IMR-90 (cell line): ENCODE results near the gene OVCA2. TPM values are rescaled to one million over a fixed set of nuclear protein-coding genes. Genes with fewer than 3 reads are reported as not detected.

Source experiments
- ATAC-seq: fragments of 200-7000 bp; cut with Tn5 transposase; 2 replicates; pipeline ENCODE4 v1.9.1; 2020; ENCODE audit warnings: low read depth, mild to moderate bottlenecking, moderate library complexity
- BruUV-seq: library from RNA; stranded (reverse); fragments of 400-500 nt; replicated peaks from 2 replicates; lab custom pipeline; 2021; lab: Mats Ljungman, UMichigan
- CTCF ChIA-PET: fragments of 300-600 bp; formaldehyde crosslinking; extraction: SDS; loops from one replicate; lab custom pipeline; 2021; ENCODE audit warnings: antibody characterized with exemption; lab: Yijun Ruan, JAX
- POLR2A ChIA-PET: fragments of 300-600 bp; sonication (Branson Sonifier 250); formaldehyde crosslinking; loops from one replicate; lab custom pipeline; 2022; ENCODE audit warnings: antibody characterized with exemption; ENCODE audit not compliant: unreplicated experiment; lab: Charles Lee
- DNase-seq: peaks from one replicate; pipeline ENCODE4 v3.0.0; 2013
- H2AFZ ChIP-seq: replicated peaks from 2 replicates; pipeline ENCODE3; 2013; ENCODE audit warnings: low read length, mild to moderate bottlenecking; ENCODE audit not compliant: poor library complexity
- H2AK5ac ChIP-seq: 2 replicates; pipeline ENCODE4 v1.6.1; 2013; ENCODE audit warnings: low read depth, low read length, inconsistent platforms
- H2AK9ac ChIP-seq: replicated peaks from 2 replicates; pipeline ENCODE3; 2013; ENCODE audit warnings: mild to moderate bottlenecking, low read depth, low read length, moderate library complexity; ENCODE audit not compliant: poor library complexity
- H2BK120ac ChIP-seq: 2 replicates; pipeline ENCODE4 v1.6.1; 2013; ENCODE audit warnings: low read depth, low read length, inconsistent platforms
- H2BK15ac ChIP-seq: 3 replicates; pipeline ENCODE4 v1.6.1; 2013; ENCODE audit warnings: low read depth, low read length, inconsistent platforms
- H2BK20ac ChIP-seq: 2 replicates; pipeline ENCODE4 v1.6.1; 2013; ENCODE audit warnings: low read depth, mild to moderate bottlenecking, inconsistent platforms, low read length, moderate library complexity
- H2BK5ac ChIP-seq: 2 replicates; pipeline ENCODE4 v1.6.1; 2013; ENCODE audit warnings: mild to moderate bottlenecking, low read depth, low read length, inconsistent platforms; ENCODE audit not compliant: poor library complexity, severe bottlenecking
- H3K14ac ChIP-seq: replicated peaks from 2 replicates; pipeline ENCODE4 v1.6.1; 2013; ENCODE audit warnings: low read depth, low read length, inconsistent platforms
- H3K18ac ChIP-seq: 2 replicates; pipeline ENCODE4 v1.6.1; 2013; ENCODE audit warnings: low read depth, low read length, control low read depth
- H3K23ac ChIP-seq: 2 replicates; pipeline ENCODE4 v1.6.1; 2013; ENCODE audit warnings: low read depth, low read length, inconsistent platforms
- H3K27ac ChIP-seq: 2 replicates; pipeline ENCODE4 v1.5.1; 2013; ENCODE audit warnings: mild to moderate bottlenecking, control low read depth, low read length; ENCODE audit not compliant: insufficient read depth
- H3K27me3 ChIP-seq: 2 replicates; pipeline ENCODE4 v1.6.1; 2013; ENCODE audit warnings: low read length; ENCODE audit not compliant: control insufficient read depth, insufficient read depth
- H3K36me3 ChIP-seq: 2 replicates; pipeline ENCODE4 v1.6.1; 2013; ENCODE audit warnings: low read length, mixed read lengths; ENCODE audit not compliant: control insufficient read depth, insufficient read depth
- H3K4ac ChIP-seq: 2 replicates; pipeline ENCODE4 v1.6.1; 2013; ENCODE audit warnings: low read depth, low read length, inconsistent platforms
- H3K4me1 ChIP-seq: 2 replicates; pipeline ENCODE4 v1.6.1; 2013; ENCODE audit warnings: low read length, mixed read lengths; ENCODE audit not compliant: control insufficient read depth, insufficient read depth
- H3K4me2 ChIP-seq: 2 replicates; pipeline ENCODE4 v1.6.1; 2013; ENCODE audit warnings: low read depth, mild to moderate bottlenecking, control low read depth, low read length, moderate library complexity
- H3K4me3 ChIP-seq: 2 replicates; pipeline ENCODE4 v1.5.1; 2013; ENCODE audit warnings: low read depth, mild to moderate bottlenecking, control low read depth, low read length, moderate library complexity; ENCODE audit not compliant: insufficient read depth
- H3K56ac ChIP-seq: 2 replicates; pipeline ENCODE4 v1.6.1; 2013; ENCODE audit warnings: low read length, inconsistent platforms; ENCODE audit not compliant: insufficient read depth; ENCODE audit errors: extremely low read depth
- H3K79me1 ChIP-seq, 2 experiments: 2 replicates each; pipeline ENCODE4 v1.6.1; 2013; ENCODE audit warnings: low read length in 2 of 2, inconsistent platforms in 1 of 2, low read depth in 1 of 2
- H3K9ac ChIP-seq: 2 replicates; pipeline ENCODE4 v1.6.1; 2013; ENCODE audit warnings: low read depth, low read length, control low read depth
- H3K9me1 ChIP-seq: 2 replicates; pipeline ENCODE4 v1.6.1; 2013; ENCODE audit warnings: low read length, inconsistent platforms; ENCODE audit not compliant: insufficient read depth
- H3K9me3 ChIP-seq: 2 replicates; pipeline ENCODE4 v1.6.1; 2013; ENCODE audit warnings: low read length; ENCODE audit not compliant: control insufficient read depth, insufficient read depth
- H4K20me1 ChIP-seq: 2 replicates; pipeline ENCODE4 v1.6.1; 2013; ENCODE audit warnings: low read length, inconsistent platforms; ENCODE audit not compliant: insufficient read depth
- H4K5ac ChIP-seq: 2 replicates; pipeline ENCODE4 v1.6.1; 2013; ENCODE audit warnings: mild to moderate bottlenecking, low read depth, low read length, control low read depth
- H4K8ac ChIP-seq, 2 experiments: 2 replicates each; pipeline ENCODE4 v1.6.1; 2013; ENCODE audit warnings: low read depth in 2 of 2, low read length in 2 of 2, control low read depth in 1 of 2, inconsistent platforms in 1 of 2
- H4K91ac ChIP-seq: 2 replicates; pipeline ENCODE4 v1.6.1; 2013; ENCODE audit warnings: low read depth, low read length, inconsistent platforms; ENCODE audit not compliant: insufficient read depth
- MXI1 ChIP-seq: IDR thresholded peaks from 2 replicates; pipeline ENCODE4 v1.6.1; 2012; ENCODE audit warnings: low read depth, mild to moderate bottlenecking, low read length, moderate library complexity, borderline replicate concordance
- WGBS, 2 experiments: methylation state at CpG; one replicate each; pipeline versions ENCODE4 v1.1.5 to v1.1.7; 2013; ENCODE audit warnings: missing lambda C conversion rate in 2 of 2; ENCODE audit not compliant: insufficient read length in 1 of 2; ENCODE audit errors: extremely low coverage in 2 of 2; 5-methylcytosine and 5-hydroxymethylcytosine counted together
- dilution Hi-C: fragments of 300-500 bp; cut with HindIII; formaldehyde crosslinking; loops from one replicate; pipeline ENCODE4 v1.14.3; 2018; ENCODE audit warnings: low sequenced_read_pairs; ENCODE audit not compliant: unreplicated experiment
- in situ Hi-C: fragments of 300-500 bp; cut with MboI; formaldehyde crosslinking; loops from 3 replicates; pipeline ENCODE4 v1.14.3; 2019; ENCODE audit warnings: low sequenced_read_pairs, inconsistent platforms, mixed read lengths
- intact Hi-C: fragments of 100-400 bp; cut with micrococcal nuclease; formaldehyde crosslinking; loops from 2 replicates; pipeline ENCODE4 v1.10.0; 2022
- polyA plus RNA-seq, 3 experiments: library from polyadenylated mRNA; depleted of rRNA; stranded (reverse); fragments of >200 nt; gene quantifications; 2 replicates each; pipeline ENCODE4 v1.2.3, GENCODE V29; 2012; ENCODE audit warnings: low replicate concordance in 1 of 3
- total RNA-seq: library from RNA; depleted of rRNA; stranded (reverse); fragments of >200 nt; gene quantifications from 2 replicates; pipeline ENCODE4 v1.2.3, GENCODE V29; 2012
- TF ChIP-seq, protein P1 (sequence below): conservative IDR thresholded peaks from 2 replicates; pipeline ENCODE4 v1.5.1; 2012; ENCODE audit warnings: mild to moderate bottlenecking, low read depth, low read length, improper control_type of control experiment

Gene OVCA2
- total and polyA plus RNA-seq, 2 of the 4 experiments (the other 2 are of a cell fraction) = 38.7 to 46.9 TPM

DNA sequence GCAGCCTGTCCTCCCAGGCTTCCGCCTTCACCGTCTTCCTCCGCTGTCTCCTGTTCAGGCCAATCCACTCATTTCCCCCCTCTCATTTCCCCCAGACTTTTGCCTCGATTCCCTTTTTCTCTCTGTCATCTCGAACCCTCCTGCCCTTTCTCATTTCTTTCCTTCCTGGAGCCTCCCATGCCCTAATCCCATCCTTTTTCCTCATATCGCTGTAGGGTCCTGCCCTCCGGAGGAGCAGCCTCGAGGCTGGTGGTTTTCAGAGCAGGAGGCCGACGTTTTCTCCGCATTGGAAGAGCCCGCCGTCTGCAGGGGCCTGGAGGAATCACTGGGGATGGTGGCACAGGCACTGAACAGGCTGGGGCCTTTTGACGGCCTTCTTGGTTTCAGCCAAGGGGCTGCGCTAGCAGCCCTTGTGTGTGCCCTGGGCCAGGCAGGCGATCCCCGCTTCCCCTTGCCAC, 597 bp downstream of the OVCA2 start:
- Histone ChIP-seq H2BK5ac (peak overlapping the region; percentile 86), H3K14ac (peak overlapping the region; percentile 100), H3K79me1 (peaks cover 22 to 40% of the 10 kb centered on the region in 2 experiments), H3K27ac (peak overlapping the region; percentile 94), H3K4ac (peak overlapping the region; percentile 99), H3K4me2 (peak overlapping the region; percentile 94), H3K9me3 (no peaks in the 10 kb centered on the region), H3K4me1 (peaks cover 22% of the 10 kb centered on the region), H2BK20ac (no peak overlapping the region), H2BK120ac (peak overlapping the region; percentile 78), H3K56ac (peak overlapping the region; percentile 92), H2AK5ac (peak overlapping the region; percentile 99), H3K9me1 (peaks cover 22% of the 10 kb centered on the region), H3K18ac (peak overlapping the region; percentile 80), H3K27me3 (no peaks in the 10 kb centered on the region), H4K91ac (peak overlapping the region; percentile 95), H3K9ac (peak overlapping the region; percentile 95), H4K5ac (peak overlapping the region; percentile 96), H3K23ac (peak overlapping the region; percentile 99), H3K4me3 (peak overlapping the region; percentile 74), H4K8ac (peak overlapping the region; percentile 90 to 99), H2AFZ (peak overlapping the region; percentile 96), H4K20me1 (peaks cover 11% of the 10 kb centered on the region; the same call in 1 of the 2 replicates), H2AK9ac (peak overlapping the region; percentile 97), H3K36me3 (peaks cover 31% of the 10 kb centered on the region), H2BK15ac (peak overlapping the region; percentile 2; the same call in 1 of the 3 replicates)
- TF ChIP-seq, protein P1, sequence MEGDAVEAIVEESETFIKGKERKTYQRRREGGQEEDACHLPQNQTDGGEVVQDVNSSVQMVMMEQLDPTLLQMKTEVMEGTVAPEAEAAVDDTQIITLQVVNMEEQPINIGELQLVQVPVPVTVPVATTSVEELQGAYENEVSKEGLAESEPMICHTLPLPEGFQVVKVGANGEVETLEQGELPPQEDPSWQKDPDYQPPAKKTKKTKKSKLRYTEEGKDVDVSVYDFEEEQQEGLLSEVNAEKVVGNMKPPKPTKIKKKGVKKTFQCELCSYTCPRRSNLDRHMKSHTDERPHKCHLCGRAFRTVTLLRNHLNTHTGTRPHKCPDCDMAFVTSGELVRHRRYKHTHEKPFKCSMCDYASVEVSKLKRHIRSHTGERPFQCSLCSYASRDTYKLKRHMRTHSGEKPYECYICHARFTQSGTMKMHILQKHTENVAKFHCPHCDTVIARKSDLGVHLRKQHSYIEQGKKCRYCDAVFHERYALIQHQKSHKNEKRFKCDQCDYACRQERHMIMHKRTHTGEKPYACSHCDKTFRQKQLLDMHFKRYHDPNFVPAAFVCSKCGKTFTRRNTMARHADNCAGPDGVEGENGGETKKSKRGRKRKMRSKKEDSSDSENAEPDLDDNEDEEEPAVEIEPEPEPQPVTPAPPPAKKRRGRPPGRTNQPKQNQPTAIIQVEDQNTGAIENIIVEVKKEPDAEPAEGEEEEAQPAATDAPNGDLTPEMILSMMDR = 0 out of 2 replicates have a peak, but pooled peaks have one; percentile 15
- no peak for TF ChIP-seq MXI1
- BruUV-seq = no TSS peak
- DNase-seq (no peak), ATAC-seq (peak; percentile 12)
- WGBS, 2 experiments = 11% methylated on average over 6 of the region's 17 CpGs; no CpG with 5 or more reads in 1 of the 2 experiments
- in situ Hi-C loops = loop anchor here (25.0 kb wide), 1 partner anchor 330 kb away; the partner anchor contains the start of genes TLCD2 and WDR81
- dilution Hi-C loops = no loop called here
- CTCF ChIA-PET = no interaction called here
- POLR2A ChIA-PET = no interaction called here
- intact Hi-C loops = loop anchor here (5.0 kb wide), 1 partner anchor 325 kb away; no protein-coding TSS in a partner anchor
